ENCODE results near the gene LRIT2. TPM values are rescaled to one million over a fixed set of nuclear protein-coding genes. Genes with fewer than 3 reads are reported as not detected.

Gene LRIT2
- total RNA-seq, 1 donor from 2014 or later = not detected

DNA sequence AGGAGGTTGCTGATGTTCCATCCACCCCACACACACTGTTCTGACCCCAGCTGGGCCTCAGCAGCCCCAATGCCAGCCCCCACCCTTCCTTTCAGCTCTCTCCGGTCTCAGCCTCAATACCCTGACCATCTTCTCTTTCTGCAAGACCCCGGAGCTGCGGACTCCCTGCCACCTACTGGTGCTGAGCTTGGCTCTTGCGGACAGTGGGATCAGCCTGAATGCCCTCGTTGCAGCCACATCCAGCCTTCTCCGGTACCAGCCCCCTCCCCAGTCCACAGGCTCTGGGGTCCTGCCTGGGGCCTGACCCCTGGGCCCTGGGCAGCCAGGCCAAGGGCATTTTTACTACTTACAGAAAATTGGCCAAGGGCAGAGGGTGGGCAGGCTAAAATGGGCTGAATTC, 22.2 kb upstream of the LRIT2 start:
- intact Hi-C loops (cut with DNase I) = no loop called here
- ATAC-seq (no peak), DNase-seq (ENCODE audit: missing footprints) (no peak)

DNA sequence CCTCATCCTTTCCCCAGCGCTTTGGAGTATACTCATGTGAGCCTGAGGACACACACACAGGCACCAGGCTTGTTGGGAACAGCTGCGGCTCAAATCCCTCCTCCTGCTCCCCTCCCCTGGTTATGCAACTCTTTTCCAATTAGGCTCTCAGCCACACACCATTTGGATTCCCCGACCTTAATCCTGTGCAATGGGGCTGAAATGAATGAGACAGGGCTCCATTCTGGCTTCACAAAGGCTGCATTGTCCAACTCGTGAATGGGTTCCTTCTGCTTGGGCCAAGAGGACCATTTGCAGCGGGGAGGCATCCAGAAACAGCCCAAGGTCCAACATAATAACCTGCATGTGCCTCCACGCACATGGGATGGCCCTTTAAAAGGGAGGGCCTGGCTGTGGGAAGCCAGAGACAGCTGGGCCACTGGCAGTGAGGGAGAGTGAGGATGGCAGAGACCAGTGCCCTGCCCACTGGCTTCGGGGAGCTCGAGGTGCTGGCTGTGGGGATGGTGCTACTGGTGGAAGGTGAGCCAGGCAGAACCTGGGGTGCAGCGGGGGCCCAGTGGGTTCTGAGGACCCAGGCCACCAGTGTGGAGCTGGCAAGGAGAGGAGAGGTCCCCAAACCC, 19.4 kb upstream of the LRIT2 start, which contains the start of gene RGR:
Gene RGR, plus strand, starts transcription at position 403 of the 620 bp plus-strand sequence. Its CDS starts 38 bp downstream, at position 441.
- intact Hi-C loops (cut with DNase I) = no loop called here

GRCh38 chr10:84243759-84244158, 18.4 kb upstream of the LRIT2 start:
- DNase-seq (ENCODE audit: missing footprints) (no peak), ATAC-seq (no peak)
- intact Hi-C loops (cut with DNase I) = no loop called here

More for the DNA sequence above, 19.4 kb upstream of the LRIT2 start, which contains the start of gene RGR:
- peak; percentile 92 for ATAC-seq
- peak; percentile 79 for DNase-seq (ENCODE audit: missing footprints)

- ATAC-seq (no peak), DNase-seq (ENCODE audit: missing footprints) (no peak)
- intact Hi-C loops (cut with DNase I) = no loop called here
Measured at GRCh38 chr10:84241185-84241790, 15.9 kb upstream of the LRIT2 start, which contains the start of gene LRIT1. Gene LRIT1, minus strand, starts transcription at chr10:84241546. Its CDS starts 107 bp downstream, at chr10:84241439.

DNA sequence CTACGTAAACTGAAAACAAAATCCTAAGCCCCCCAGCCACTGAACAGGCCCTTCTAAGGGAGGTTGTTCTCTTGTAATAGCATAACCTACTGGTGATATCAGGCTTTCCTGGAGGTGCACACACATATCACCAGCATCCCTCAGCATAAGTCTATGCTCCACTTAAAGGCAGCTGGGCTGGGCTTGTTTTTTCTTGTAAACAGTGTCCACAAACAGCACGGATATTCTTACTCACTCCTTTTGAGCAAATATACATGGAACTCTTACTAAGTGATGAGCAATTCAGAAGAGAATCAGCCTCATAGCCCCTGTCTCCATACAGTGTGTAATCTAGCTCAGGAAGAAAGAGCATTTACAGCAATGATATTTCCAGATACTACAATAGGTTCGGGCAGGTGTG, 13.6 kb upstream of the LRIT2 start:
- DNase-seq (ENCODE audit: missing footprints) (no peak), ATAC-seq (no peak)
- intact Hi-C loops (cut with DNase I) = no loop called here

- intact Hi-C loops (cut with DNase I) = no loop called here
- ATAC-seq = peak; percentile 79
- no peak for DNase-seq (ENCODE audit: missing footprints)
Measured at GRCh38 chr10:84237199-84238051, 12.1 kb upstream of the LRIT2 start.

GRCh38 chr10:84236807-84237198, 11.5 kb upstream of the LRIT2 start:
- DNase-seq (ENCODE audit: missing footprints) (no peak), ATAC-seq (peak; percentile 56)
- intact Hi-C loops (cut with DNase I) = no loop called here

DNA sequence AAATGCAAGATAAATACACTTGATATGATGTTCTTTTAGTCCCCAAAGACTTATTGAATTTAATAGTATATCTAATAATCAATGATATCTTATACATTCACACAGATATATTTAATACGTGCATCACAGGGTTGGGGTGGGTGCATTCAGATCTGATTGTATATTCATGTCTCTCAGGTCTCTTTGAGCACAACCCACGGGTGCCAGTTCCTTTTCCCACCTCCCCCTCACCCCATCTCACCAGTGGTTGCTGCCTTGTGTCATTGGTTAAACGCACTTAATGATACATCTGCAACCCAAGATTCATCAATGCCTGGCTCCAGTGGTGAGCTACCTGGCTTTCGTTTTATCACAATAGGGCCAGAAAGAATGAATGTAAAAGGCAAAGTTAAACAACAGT, 9.8 kb upstream of the LRIT2 start:
- ATAC-seq = no peak

DNA sequence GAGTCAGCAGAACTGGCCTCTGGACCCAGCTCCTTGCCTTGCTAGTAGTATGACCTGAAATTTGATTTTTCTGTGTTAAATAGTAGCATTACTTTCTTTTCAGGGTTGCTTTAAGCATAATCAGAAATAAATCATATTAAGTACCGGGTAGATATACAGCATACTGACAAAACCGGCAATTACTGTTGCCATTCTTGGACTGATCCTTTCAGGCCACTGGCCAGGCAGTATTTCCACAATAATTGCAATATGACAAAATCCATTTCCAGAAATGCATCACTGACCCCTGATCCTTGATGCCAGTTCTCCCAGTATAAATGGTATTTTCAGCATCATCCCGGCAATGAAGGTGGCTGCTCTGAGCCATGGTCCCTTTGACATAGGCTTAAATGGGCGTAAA, 9.1 kb upstream of the LRIT2 start:
- ATAC-seq = no peak
- intact Hi-C loops (cut with DNase I) = no loop called here
- DNase-seq (ENCODE audit: missing footprints) = no peak

More for the DNA sequence above, 9.8 kb upstream of the LRIT2 start:
- intact Hi-C loops (cut with DNase I) = no loop called here
- DNase-seq (ENCODE audit: missing footprints) = no peak

- no peak for DNase-seq (ENCODE audit: missing footprints)
Measured at GRCh38 chr10:84233940-84234339, 8.6 kb upstream of the LRIT2 start.

DNA sequence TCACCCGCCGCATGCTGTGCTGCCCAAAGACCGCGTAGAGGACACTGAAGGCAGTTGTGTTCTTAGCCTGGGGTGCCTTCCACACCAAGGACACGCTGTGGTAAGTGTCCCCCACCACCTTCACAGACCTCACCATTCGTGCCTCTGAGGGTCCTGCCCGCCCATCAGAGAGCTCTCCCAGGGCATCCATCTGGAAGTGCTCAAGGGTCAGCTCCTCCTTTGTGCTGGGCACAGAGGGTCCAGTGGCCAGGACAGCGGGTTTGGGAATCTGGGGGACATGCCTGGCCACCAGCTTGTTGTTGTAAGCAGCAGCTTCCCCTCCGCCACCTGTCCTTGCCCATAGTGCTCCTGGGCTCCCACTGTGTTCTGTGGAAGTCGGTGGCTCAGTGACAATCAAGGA, 7.0 kb upstream of the LRIT2 start:
- DNase-seq (ENCODE audit: missing footprints) (no peak), ATAC-seq (no peak)
- intact Hi-C loops (cut with DNase I) = no loop called here

More at GRCh38 chr10:84233940-84234339, 8.6 kb upstream of the LRIT2 start:
- no peak for ATAC-seq
- intact Hi-C loops (cut with DNase I) = no loop called here

DNA sequence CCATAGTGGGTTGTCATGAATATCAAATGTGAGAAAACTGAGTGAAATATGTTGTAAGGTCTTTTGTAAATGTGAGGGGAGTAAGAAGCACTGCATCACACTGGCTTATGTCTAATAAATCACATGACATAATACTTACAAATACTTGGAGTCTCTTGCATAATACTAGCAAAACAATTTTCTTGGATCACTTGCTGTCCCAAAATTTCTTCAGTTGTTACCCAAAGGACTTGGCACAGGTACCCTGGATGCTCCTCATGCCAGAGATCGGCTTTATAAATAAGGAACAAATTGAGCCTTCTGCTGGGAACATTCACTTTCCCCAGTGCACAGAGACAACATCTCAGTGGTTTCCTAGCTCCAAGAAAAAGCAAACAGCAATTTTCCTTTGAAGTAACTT, 5.0 kb upstream of the LRIT2 start:
- intact Hi-C loops (cut with DNase I) = no loop called here
- DNase-seq (ENCODE audit: missing footprints) (no peak), ATAC-seq (peak; percentile 63)

DNA sequence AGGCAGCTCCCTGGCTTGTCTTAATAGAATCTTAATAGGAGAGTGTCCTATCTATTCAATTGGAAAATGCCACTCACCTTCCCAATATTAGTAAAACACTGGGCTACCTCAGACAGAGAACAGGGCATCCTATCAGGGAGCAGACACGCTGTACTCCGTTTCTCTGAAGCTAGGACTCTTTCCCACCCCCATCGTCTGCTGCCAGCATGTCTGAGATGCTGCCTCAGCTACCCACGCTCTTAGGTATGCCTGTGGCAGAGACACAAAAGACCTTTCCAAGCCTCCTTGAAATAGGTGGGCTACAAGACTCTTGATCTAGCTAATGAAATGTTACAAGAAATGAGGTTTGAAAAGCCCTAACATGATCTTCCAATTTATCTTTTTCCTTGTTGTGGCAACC, 2.5 kb upstream of the LRIT2 start:
- DNase-seq (ENCODE audit: missing footprints) = no peak
- no peak for ATAC-seq
- intact Hi-C loops (cut with DNase I) = no loop called here

GRCh38 chr10:84226616-84227015, 1.3 kb upstream of the LRIT2 start:
- DNase-seq (ENCODE audit: missing footprints) (no peak), ATAC-seq (no peak)
- intact Hi-C loops (cut with DNase I) = no loop called here

- DNase-seq (ENCODE audit: missing footprints) = no peak
- ATAC-seq = no peak
- intact Hi-C loops (cut with DNase I) = no loop called here
Measured at GRCh38 chr10:84224411-84225028, 824 bp downstream of the LRIT2 start.

GRCh38 chr10:84221916-84222315, 3.4 kb downstream of the LRIT2 start:
- DNase-seq (ENCODE audit: missing footprints) (no peak), ATAC-seq (no peak)
- intact Hi-C loops (cut with DNase I) = no loop called here

GRCh38 chr10:84217746-84218145, 7.6 kb downstream of the LRIT2 start:
- intact Hi-C loops (cut with DNase I) = no loop called here
- no peak for ATAC-seq
- no peak for DNase-seq (ENCODE audit: missing footprints)

DNA sequence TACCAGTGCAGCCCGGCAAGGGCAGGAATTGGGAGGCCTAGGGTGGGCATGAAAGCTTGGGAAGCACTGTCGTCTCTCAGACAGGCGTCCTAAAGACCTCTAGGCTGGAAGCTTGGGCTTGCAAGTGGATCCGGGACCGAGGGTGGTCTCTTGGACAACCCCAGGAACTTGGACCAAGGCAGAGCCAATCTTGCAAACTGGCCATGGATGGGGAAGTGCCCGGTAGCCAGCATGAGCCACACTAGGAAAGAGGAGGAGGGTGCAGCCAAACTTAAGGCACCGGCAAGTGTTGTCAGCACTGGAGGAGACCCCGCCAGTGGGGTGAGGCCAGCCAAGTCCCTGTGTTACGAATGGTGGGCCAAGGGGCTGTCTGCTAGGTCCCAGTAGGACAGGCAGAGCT, 8.5 kb downstream of the LRIT2 start:
- ATAC-seq = no peak
- no peak for DNase-seq (ENCODE audit: missing footprints)
- intact Hi-C loops (cut with DNase I) = no loop called here

DNA sequence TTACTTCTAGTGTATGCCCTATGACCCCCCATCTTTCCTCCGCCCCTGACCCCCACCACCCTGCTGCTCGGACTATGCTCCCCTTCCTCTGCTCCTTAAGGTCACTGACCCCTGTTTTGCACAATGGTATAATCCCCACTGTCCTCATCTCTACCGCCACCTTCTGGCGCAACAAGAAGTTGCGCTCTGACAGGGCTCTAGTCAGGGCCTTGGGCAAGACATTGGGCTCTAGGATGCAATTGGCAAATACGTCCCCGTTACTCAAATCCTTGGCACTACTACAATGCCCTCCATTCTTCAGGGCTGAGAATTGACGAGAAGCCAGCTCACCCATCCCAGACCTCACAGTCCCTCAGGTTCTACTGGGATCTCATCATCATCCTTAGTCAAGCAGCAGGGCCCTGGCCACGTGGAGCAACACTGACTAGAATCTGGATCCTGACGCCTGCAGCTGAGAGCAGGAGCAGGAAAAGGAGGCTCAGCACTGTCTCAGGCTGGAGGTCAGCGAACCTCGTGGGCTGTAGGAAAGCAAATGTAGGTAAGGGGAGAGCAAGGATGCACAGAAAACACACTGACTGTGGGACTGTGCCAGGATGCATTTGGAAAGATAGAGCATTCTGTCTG, 10.6 kb downstream of the LRIT2 start:
- DNase-seq (ENCODE audit: missing footprints) (no peak), ATAC-seq (peak; percentile 31)
- intact Hi-C loops (cut with DNase I) = no loop called here
